ENCODE results near the gene EXOC3.
"Not testable (repeated sequence)": the region's sequence is repeated elsewhere in the genome, so short reads cannot be mapped to it uniquely, and the experiment has no call there.

Gene EXOC3

GRCh38 chr5:470961-471749, 28.2 kb downstream of the EXOC3 start:
- in situ Hi-C loops (cut with MboI; ENCODE audit: low sequenced_read_pairs), result no loop called here

- in situ Hi-C loops (cut with MboI; ENCODE audit: low sequenced_read_pairs), result no loop called here
Observed at GRCh38 chr5:471750-472058, 28.7 kb downstream of the EXOC3 start.

GRCh38 chr5:472076-472655, 29.2 kb downstream of the EXOC3 start:
- in situ Hi-C loops (cut with MboI; ENCODE audit: low sequenced_read_pairs), result no loop called here

GRCh38 chr5:472656-473550, 29.9 kb downstream of the EXOC3 start:
- in situ Hi-C loops (cut with MboI; ENCODE audit: low sequenced_read_pairs), result no loop called here

- in situ Hi-C loops (cut with MboI; ENCODE audit: low sequenced_read_pairs), result no loop called here
Observed at GRCh38 chr5:473551-474192, 30.7 kb downstream of the EXOC3 start.

GRCh38 chr5:474232-474839, 31.4 kb downstream of the EXOC3 start:
- in situ Hi-C loops (cut with MboI; ENCODE audit: low sequenced_read_pairs), result not testable (repeated sequence)

- in situ Hi-C loops (cut with MboI; ENCODE audit: low sequenced_read_pairs), result no loop called here
Observed at GRCh38 chr5:474840-475661, 32.1 kb downstream of the EXOC3 start.

- in situ Hi-C loops (cut with MboI; ENCODE audit: low sequenced_read_pairs), result no loop called here
Observed at GRCh38 chr5:475704-476101, 32.7 kb downstream of the EXOC3 start.

- in situ Hi-C loops (cut with MboI; ENCODE audit: low sequenced_read_pairs), result no loop called here
Observed at GRCh38 chr5:476102-476813, 33.3 kb downstream of the EXOC3 start.

- in situ Hi-C loops (cut with MboI; ENCODE audit: low sequenced_read_pairs), result no loop called here
Observed at GRCh38 chr5:476814-477175, 33.8 kb downstream of the EXOC3 start.

GRCh38 chr5:477247-477646, 34.3 kb downstream of the EXOC3 start:
- in situ Hi-C loops (cut with MboI; ENCODE audit: low sequenced_read_pairs), result no loop called here

GRCh38 chr5:477871-478270, 34.9 kb downstream of the EXOC3 start:
- in situ Hi-C loops (cut with MboI; ENCODE audit: low sequenced_read_pairs), result no loop called here

- in situ Hi-C loops (cut with MboI; ENCODE audit: low sequenced_read_pairs), result no loop called here
Observed at GRCh38 chr5:478369-478981, 35.5 kb downstream of the EXOC3 start.

GRCh38 chr5:478982-479535, 36.1 kb downstream of the EXOC3 start:
- in situ Hi-C loops (cut with MboI; ENCODE audit: low sequenced_read_pairs), result no loop called here

GRCh38 chr5:479566-480319, 36.8 kb downstream of the EXOC3 start:
- in situ Hi-C loops (cut with MboI; ENCODE audit: low sequenced_read_pairs), result no loop called here

GRCh38 chr5:481347-481746, 38.4 kb downstream of the EXOC3 start:
- in situ Hi-C loops (cut with MboI; ENCODE audit: low sequenced_read_pairs), result no loop called here

- in situ Hi-C loops (cut with MboI; ENCODE audit: low sequenced_read_pairs), result no loop called here
Observed at GRCh38 chr5:482021-482420, 39.0 kb downstream of the EXOC3 start.

GRCh38 chr5:482506-482905, 39.5 kb downstream of the EXOC3 start:
- in situ Hi-C loops (cut with MboI; ENCODE audit: low sequenced_read_pairs), result no loop called here

Measured in HL-60/S4 treated with phorbol 12-myristate 13-acetate at 8.2 ng/mL for 4 days and 3 days (cell line).